Activated CD8-positive, alpha-beta T cell treated with anti-CD3 and anti-CD28 coated beads for 36 hours (primary cell): Measurements from ENCODE around the gene RAB33B. TPM values are rescaled to one million over a fixed set of nuclear protein-coding genes. Genes with fewer than 3 reads are reported as not detected.

ENCODE experiments used
- ATAC-seq: fragments of 200-7000 bp; cut with Tn5 transposase; one replicate; pipeline ENCODE4 v1.10.0; 2021; ENCODE audit warnings: mild to moderate bottlenecking, moderate library complexity
- CTCF ChIA-PET: fragments of 350-600 bp; sonication (Branson Sonifier 250); formaldehyde crosslinking; loops from one replicate; lab custom pipeline; 2021; ENCODE audit warnings: antibody characterized with exemption; lab: Charles Lee
- POLR2A ChIA-PET: fragments of 350-600 bp; sonication (Branson Sonifier 250); formaldehyde crosslinking; loops from one replicate; lab custom pipeline; 2021; ENCODE audit warnings: antibody characterized with exemption; lab: Charles Lee
- DNase-seq: peaks from one replicate; pipeline ENCODE4 v3.0.0-alpha.2; 2020
- H3K27ac Mint-ChIP-seq: one replicate; pipeline ENCODE4 v1.8.0; 2021; ENCODE audit warnings: mild to moderate bottlenecking, mixed read lengths
- H3K27me3 Mint-ChIP-seq: one replicate; pipeline ENCODE4 v1.8.0; 2021; ENCODE audit warnings: mixed read lengths
- H3K36me3 Mint-ChIP-seq: one replicate; pipeline ENCODE4 v1.8.0; 2021; ENCODE audit warnings: low read depth, mixed read lengths
- H3K4me1 Mint-ChIP-seq: one replicate; pipeline ENCODE4 v1.8.0; 2021; ENCODE audit warnings: low read depth, mixed read lengths
- H3K4me3 Mint-ChIP-seq: one replicate; pipeline ENCODE4 v1.8.0; 2021; ENCODE audit warnings: mild to moderate bottlenecking, moderate library complexity, mixed read lengths
- H3K9me3 Mint-ChIP-seq: one replicate; pipeline ENCODE4 v1.8.0; 2021; ENCODE audit warnings: mixed read lengths
- intact Hi-C: fragments of 100-400 bp; cut with micrococcal nuclease; formaldehyde crosslinking; loops from one replicate; pipeline ENCODE4 v1.10.0; 2022
- total RNA-seq, 2 experiments: library from RNA; stranded (reverse); gene quantifications; one replicate each; pipeline ENCODE4 v1.2.3, GENCODE V29; 2021
- TF ChIP-seq, protein P1 (sequence below): fragments of 200-600 bp; IDR thresholded peaks from one replicate; pipeline ENCODE4 v1.8.0; 2022; ENCODE audit warnings: antibody characterized with exemption, mild to moderate bottlenecking

The RAB33B gene
- total RNA-seq, 2 experiments from 2014 or later: 6.1 to 6.2 TPM

GRCh38 chr4:139469216-139469615 lies 15.3 kb downstream of the RAB33B start:
- H3K9me3 Mint-ChIP-seq: peaks cover 20% of the 10 kb centered on the region
- CTCF ChIA-PET: interaction anchor here (0.8 to 1.5 kb wide), 2 partner anchors 56 to 188 kb away, joined by 3 read pairs; no protein-coding TSS in a partner anchor
- H3K27ac Mint-ChIP-seq: no peak overlapping the region
- POLR2A ChIA-PET: no interaction called here
- no peak overlapping the region for H3K4me3 Mint-ChIP-seq
- TF ChIP-seq, protein P1, sequence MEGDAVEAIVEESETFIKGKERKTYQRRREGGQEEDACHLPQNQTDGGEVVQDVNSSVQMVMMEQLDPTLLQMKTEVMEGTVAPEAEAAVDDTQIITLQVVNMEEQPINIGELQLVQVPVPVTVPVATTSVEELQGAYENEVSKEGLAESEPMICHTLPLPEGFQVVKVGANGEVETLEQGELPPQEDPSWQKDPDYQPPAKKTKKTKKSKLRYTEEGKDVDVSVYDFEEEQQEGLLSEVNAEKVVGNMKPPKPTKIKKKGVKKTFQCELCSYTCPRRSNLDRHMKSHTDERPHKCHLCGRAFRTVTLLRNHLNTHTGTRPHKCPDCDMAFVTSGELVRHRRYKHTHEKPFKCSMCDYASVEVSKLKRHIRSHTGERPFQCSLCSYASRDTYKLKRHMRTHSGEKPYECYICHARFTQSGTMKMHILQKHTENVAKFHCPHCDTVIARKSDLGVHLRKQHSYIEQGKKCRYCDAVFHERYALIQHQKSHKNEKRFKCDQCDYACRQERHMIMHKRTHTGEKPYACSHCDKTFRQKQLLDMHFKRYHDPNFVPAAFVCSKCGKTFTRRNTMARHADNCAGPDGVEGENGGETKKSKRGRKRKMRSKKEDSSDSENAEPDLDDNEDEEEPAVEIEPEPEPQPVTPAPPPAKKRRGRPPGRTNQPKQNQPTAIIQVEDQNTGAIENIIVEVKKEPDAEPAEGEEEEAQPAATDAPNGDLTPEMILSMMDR: no peak
- H3K4me1 Mint-ChIP-seq: peaks cover 7% of the 10 kb centered on the region
- DNase-seq (no peak), ATAC-seq (no peak)
- H3K27me3 Mint-ChIP-seq: no peaks in the 10 kb centered on the region
- peaks cover 43% of the 10 kb centered on the region for H3K36me3 Mint-ChIP-seq
- intact Hi-C loops: no loop called here

- Mint-ChIP-seq H3K4me3 (no peak overlapping the region), H3K4me1 (peaks cover 7% of the 10 kb centered on the region), H3K9me3 (peaks cover 18% of the 10 kb centered on the region), H3K36me3 (peaks cover 38% of the 10 kb centered on the region), H3K27me3 (no peaks in the 10 kb centered on the region), H3K27ac (no peak overlapping the region)
- CTCF ChIA-PET: interaction anchor here (0.8 kb wide), 1 partner anchor 56 kb away, joined by 3 read pairs; no protein-coding TSS in a partner anchor
- TF ChIP-seq, protein P1: no peak
- intact Hi-C loops: no loop called here
- DNase-seq: no peak
- POLR2A ChIA-PET: no interaction called here
- ATAC-seq: no peak
Measured at GRCh38 chr4:139469869-139470268, 15.9 kb downstream of the RAB33B start.

DNA sequence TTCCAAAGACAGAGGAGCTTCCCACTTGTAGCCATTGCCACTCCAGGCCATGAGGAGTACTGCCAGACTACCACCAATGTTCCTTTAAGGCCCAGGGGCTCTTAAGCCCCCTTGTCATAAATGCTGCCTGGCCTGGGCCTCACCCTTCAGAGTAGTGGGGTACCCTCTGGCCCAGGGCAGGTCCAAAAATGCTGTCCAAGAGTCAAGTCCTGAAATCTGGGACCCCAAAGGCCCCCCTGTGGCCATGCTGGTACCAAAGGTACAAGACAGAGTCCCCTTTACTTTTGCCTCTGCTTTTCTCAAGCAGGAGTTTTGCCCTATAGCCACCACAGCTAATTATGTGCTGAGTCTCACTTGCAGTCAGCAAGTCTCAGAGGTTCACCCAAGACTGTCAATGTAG lies 16.4 kb downstream of the RAB33B start:
- intact Hi-C loops: no loop called here
- DNase-seq (no peak), ATAC-seq (no peak)
- no peaks in the 10 kb centered on the region for H3K27me3 Mint-ChIP-seq
- H3K4me3 Mint-ChIP-seq: no peak overlapping the region
- POLR2A ChIA-PET: no interaction called here
- peaks cover 7% of the 10 kb centered on the region for H3K4me1 Mint-ChIP-seq
- no peak overlapping the region for H3K27ac Mint-ChIP-seq
- peaks cover 18% of the 10 kb centered on the region for H3K9me3 Mint-ChIP-seq
- H3K36me3 Mint-ChIP-seq: peaks cover 38% of the 10 kb centered on the region
- CTCF ChIA-PET: no interaction called here
- TF ChIP-seq, protein P1: no peak

GRCh38 chr4:139470997-139471665 lies 17.2 kb downstream of the RAB33B start:
- ATAC-seq: no peak
- intact Hi-C loops: no loop called here
- Mint-ChIP-seq H3K36me3 (peaks cover 36% of the 10 kb centered on the region), H3K27me3 (no peaks in the 10 kb centered on the region), H3K4me3 (no peak overlapping the region), H3K9me3 (peaks cover 18% of the 10 kb centered on the region), H3K4me1 (peaks cover 5% of the 10 kb centered on the region), H3K27ac (no peak overlapping the region)
- POLR2A ChIA-PET: no interaction called here
- TF ChIP-seq, protein P1: no peak
- no peak for DNase-seq
- CTCF ChIA-PET: no interaction called here

- intact Hi-C loops: no loop called here
- ATAC-seq: no peak
- ChIA-PET CTCF (no interaction called here), POLR2A (no interaction called here)
- Mint-ChIP-seq H3K27me3 (no peaks in the 10 kb centered on the region), H3K27ac (no peak overlapping the region), H3K36me3 (peaks cover 35% of the 10 kb centered on the region), H3K4me3 (no peak overlapping the region), H3K4me1 (peaks cover 5% of the 10 kb centered on the region), H3K9me3 (peaks cover 18% of the 10 kb centered on the region)
- TF ChIP-seq, protein P1: no peak
- no peak for DNase-seq
Measured at GRCh38 chr4:139472852-139473251, 18.9 kb downstream of the RAB33B start.
